Body of pancreas (tissue), 4 donors: ENCODE data around the gene UBA5.

ENCODE experiments used
- POLR2A ChIP-seq, 3 donors: fragments of 450-650 bp; IDR thresholded peaks; one replicate each; pipeline ENCODE4 v1.6.1; 2016; ENCODE audit warnings: antibody characterized with exemption in 3 of 3, mild to moderate bottlenecking in 2 of 3
- TF ChIP-seq, protein P1 (sequence below), 7 experiments: fragments of 450-650 bp in 4 of 7; fragments of 200-600 bp in 3 of 7; sonication (generic) in 3 of 7; IDR thresholded peaks; one replicate each; pipeline ENCODE4 v1.5.1; 2016 to 2019; ENCODE audit warnings: antibody characterized with exemption in 7 of 7

- TF ChIP-seq, protein P1, sequence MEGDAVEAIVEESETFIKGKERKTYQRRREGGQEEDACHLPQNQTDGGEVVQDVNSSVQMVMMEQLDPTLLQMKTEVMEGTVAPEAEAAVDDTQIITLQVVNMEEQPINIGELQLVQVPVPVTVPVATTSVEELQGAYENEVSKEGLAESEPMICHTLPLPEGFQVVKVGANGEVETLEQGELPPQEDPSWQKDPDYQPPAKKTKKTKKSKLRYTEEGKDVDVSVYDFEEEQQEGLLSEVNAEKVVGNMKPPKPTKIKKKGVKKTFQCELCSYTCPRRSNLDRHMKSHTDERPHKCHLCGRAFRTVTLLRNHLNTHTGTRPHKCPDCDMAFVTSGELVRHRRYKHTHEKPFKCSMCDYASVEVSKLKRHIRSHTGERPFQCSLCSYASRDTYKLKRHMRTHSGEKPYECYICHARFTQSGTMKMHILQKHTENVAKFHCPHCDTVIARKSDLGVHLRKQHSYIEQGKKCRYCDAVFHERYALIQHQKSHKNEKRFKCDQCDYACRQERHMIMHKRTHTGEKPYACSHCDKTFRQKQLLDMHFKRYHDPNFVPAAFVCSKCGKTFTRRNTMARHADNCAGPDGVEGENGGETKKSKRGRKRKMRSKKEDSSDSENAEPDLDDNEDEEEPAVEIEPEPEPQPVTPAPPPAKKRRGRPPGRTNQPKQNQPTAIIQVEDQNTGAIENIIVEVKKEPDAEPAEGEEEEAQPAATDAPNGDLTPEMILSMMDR (IDR thresholded peaks at IDR 0.05), result no peak
- TF ChIP-seq POLR2A (IDR thresholded peaks at IDR 0.05), result no peak
Measured at GRCh38 chr3:132654721-132655120, 5.4 kb upstream of the UBA5 start.
